IMR-90 (cell line): Measurements from ENCODE around the gene CLCF1. TPM values are rescaled to one million over a fixed set of nuclear protein-coding genes. Genes with fewer than 3 reads are reported as not detected.

ENCODE experiments used
- ATAC-seq: fragments of 200-7000 bp; cut with Tn5 transposase; 2 replicates; pipeline ENCODE4 v1.9.1; 2020; ENCODE audit warnings: low read depth, mild to moderate bottlenecking, moderate library complexity
- BruUV-seq: library from RNA; stranded (reverse); fragments of 400-500 nt; replicated peaks from 2 replicates; lab custom pipeline; 2021; lab: Mats Ljungman, UMichigan
- CTCF ChIA-PET: fragments of 300-600 bp; formaldehyde crosslinking; extraction: SDS; loops from one replicate; lab custom pipeline; 2021; ENCODE audit warnings: antibody characterized with exemption; lab: Yijun Ruan, JAX
- POLR2A ChIA-PET: fragments of 300-600 bp; sonication (Branson Sonifier 250); formaldehyde crosslinking; loops from one replicate; lab custom pipeline; 2022; ENCODE audit warnings: antibody characterized with exemption; ENCODE audit not compliant: unreplicated experiment; lab: Charles Lee
- DNase-seq: peaks from one replicate; pipeline ENCODE4 v3.0.0; 2013
- H2AFZ ChIP-seq: replicated peaks from 2 replicates; pipeline ENCODE3; 2013; ENCODE audit warnings: low read length, mild to moderate bottlenecking; ENCODE audit not compliant: poor library complexity
- H2AK5ac ChIP-seq: 2 replicates; pipeline ENCODE4 v1.6.1; 2013; ENCODE audit warnings: low read depth, low read length, inconsistent platforms
- H2AK9ac ChIP-seq: replicated peaks from 2 replicates; pipeline ENCODE3; 2013; ENCODE audit warnings: mild to moderate bottlenecking, low read depth, low read length, moderate library complexity; ENCODE audit not compliant: poor library complexity
- H2BK120ac ChIP-seq: 2 replicates; pipeline ENCODE4 v1.6.1; 2013; ENCODE audit warnings: low read depth, low read length, inconsistent platforms
- H2BK15ac ChIP-seq: 3 replicates; pipeline ENCODE4 v1.6.1; 2013; ENCODE audit warnings: low read depth, low read length, inconsistent platforms
- H2BK20ac ChIP-seq: 2 replicates; pipeline ENCODE4 v1.6.1; 2013; ENCODE audit warnings: low read depth, mild to moderate bottlenecking, inconsistent platforms, low read length, moderate library complexity
- H2BK5ac ChIP-seq: 2 replicates; pipeline ENCODE4 v1.6.1; 2013; ENCODE audit warnings: mild to moderate bottlenecking, low read depth, low read length, inconsistent platforms; ENCODE audit not compliant: poor library complexity, severe bottlenecking
- H3K14ac ChIP-seq: replicated peaks from 2 replicates; pipeline ENCODE4 v1.6.1; 2013; ENCODE audit warnings: low read depth, low read length, inconsistent platforms
- H3K18ac ChIP-seq: 2 replicates; pipeline ENCODE4 v1.6.1; 2013; ENCODE audit warnings: low read depth, low read length, control low read depth
- H3K23ac ChIP-seq: 2 replicates; pipeline ENCODE4 v1.6.1; 2013; ENCODE audit warnings: low read depth, low read length, inconsistent platforms
- H3K27ac ChIP-seq: 2 replicates; pipeline ENCODE4 v1.5.1; 2013; ENCODE audit warnings: mild to moderate bottlenecking, control low read depth, low read length; ENCODE audit not compliant: insufficient read depth
- H3K27me3 ChIP-seq: 2 replicates; pipeline ENCODE4 v1.6.1; 2013; ENCODE audit warnings: low read length; ENCODE audit not compliant: control insufficient read depth, insufficient read depth
- H3K36me3 ChIP-seq: 2 replicates; pipeline ENCODE4 v1.6.1; 2013; ENCODE audit warnings: low read length, mixed read lengths; ENCODE audit not compliant: control insufficient read depth, insufficient read depth
- H3K4ac ChIP-seq: 2 replicates; pipeline ENCODE4 v1.6.1; 2013; ENCODE audit warnings: low read depth, low read length, inconsistent platforms
- H3K4me1 ChIP-seq: 2 replicates; pipeline ENCODE4 v1.6.1; 2013; ENCODE audit warnings: low read length, mixed read lengths; ENCODE audit not compliant: control insufficient read depth, insufficient read depth
- H3K4me2 ChIP-seq: 2 replicates; pipeline ENCODE4 v1.6.1; 2013; ENCODE audit warnings: low read depth, mild to moderate bottlenecking, control low read depth, low read length, moderate library complexity
- H3K4me3 ChIP-seq: 2 replicates; pipeline ENCODE4 v1.5.1; 2013; ENCODE audit warnings: low read depth, mild to moderate bottlenecking, control low read depth, low read length, moderate library complexity; ENCODE audit not compliant: insufficient read depth
- H3K56ac ChIP-seq: 2 replicates; pipeline ENCODE4 v1.6.1; 2013; ENCODE audit warnings: low read length, inconsistent platforms; ENCODE audit not compliant: insufficient read depth; ENCODE audit errors: extremely low read depth
- H3K79me1 ChIP-seq, 2 experiments: 2 replicates each; pipeline ENCODE4 v1.6.1; 2013; ENCODE audit warnings: low read length in 2 of 2, inconsistent platforms in 1 of 2, low read depth in 1 of 2
- H3K9ac ChIP-seq: 2 replicates; pipeline ENCODE4 v1.6.1; 2013; ENCODE audit warnings: low read depth, low read length, control low read depth
- H3K9me1 ChIP-seq: 2 replicates; pipeline ENCODE4 v1.6.1; 2013; ENCODE audit warnings: low read length, inconsistent platforms; ENCODE audit not compliant: insufficient read depth
- H3K9me3 ChIP-seq: 2 replicates; pipeline ENCODE4 v1.6.1; 2013; ENCODE audit warnings: low read length; ENCODE audit not compliant: control insufficient read depth, insufficient read depth
- H4K20me1 ChIP-seq: 2 replicates; pipeline ENCODE4 v1.6.1; 2013; ENCODE audit warnings: low read length, inconsistent platforms; ENCODE audit not compliant: insufficient read depth
- H4K5ac ChIP-seq: 2 replicates; pipeline ENCODE4 v1.6.1; 2013; ENCODE audit warnings: mild to moderate bottlenecking, low read depth, low read length, control low read depth
- H4K8ac ChIP-seq, 2 experiments: 2 replicates each; pipeline ENCODE4 v1.6.1; 2013; ENCODE audit warnings: low read depth in 2 of 2, low read length in 2 of 2, control low read depth in 1 of 2, inconsistent platforms in 1 of 2
- H4K91ac ChIP-seq: 2 replicates; pipeline ENCODE4 v1.6.1; 2013; ENCODE audit warnings: low read depth, low read length, inconsistent platforms; ENCODE audit not compliant: insufficient read depth
- CEBPB ChIP-seq: IDR thresholded peaks from 2 replicates; pipeline ENCODE4 v1.6.1; 2012; ENCODE audit warnings: low read depth, low read length, improper control_type of control experiment
- CHD1 ChIP-seq: IDR thresholded peaks from 2 replicates; pipeline ENCODE4 v1.6.1; 2012; ENCODE audit warnings: low read depth, low read length, improper control_type of control experiment
- FOS ChIP-seq: fragments of 150-350 bp; IDR thresholded peaks from 2 replicates; pipeline ENCODE4 v1.6.1; 2016; ENCODE audit warnings: low read depth, low read length
- MAFK ChIP-seq: IDR thresholded peaks from 2 replicates; pipeline ENCODE4 v1.6.1; 2012; ENCODE audit warnings: low read depth, low read length, improper control_type of control experiment
- MAZ ChIP-seq: IDR thresholded peaks from 2 replicates; pipeline ENCODE4 v1.6.1; 2012; ENCODE audit warnings: low read depth, mild to moderate bottlenecking, low read length, improper control_type of control experiment, moderate library complexity, borderline replicate concordance
- NFE2L2 ChIP-seq: fragments of 150-350 bp; IDR thresholded peaks from 2 replicates; pipeline ENCODE4 v1.6.1; 2016; ENCODE audit warnings: low read depth, mild to moderate bottlenecking, low read length
- POLR2A ChIP-seq: IDR thresholded peaks from 2 replicates; pipeline ENCODE4 v1.6.1; 2012; ENCODE audit warnings: mild to moderate bottlenecking, low read depth, low read length
- RAD21 ChIP-seq: IDR thresholded peaks from 2 replicates; pipeline ENCODE4 v1.6.1; 2012; ENCODE audit warnings: low read length, improper control_type of control experiment
- RCOR1 ChIP-seq: IDR thresholded peaks from 2 replicates; pipeline ENCODE4 v1.6.1; 2012; ENCODE audit warnings: mild to moderate bottlenecking, low read length, improper control_type of control experiment; ENCODE audit not compliant: insufficient replicate concordance
- RFX5 ChIP-seq: IDR thresholded peaks from 2 replicates; pipeline ENCODE4 v1.8.0; 2012; ENCODE audit warnings: low read depth, mild to moderate bottlenecking, low read length, moderate library complexity
- WGBS, 2 experiments: methylation state at CpG; one replicate each; pipeline versions ENCODE4 v1.1.5 to v1.1.7; 2013; ENCODE audit warnings: missing lambda C conversion rate in 2 of 2; ENCODE audit not compliant: insufficient read length in 1 of 2; ENCODE audit errors: extremely low coverage in 2 of 2; 5-methylcytosine and 5-hydroxymethylcytosine counted together
- dilution Hi-C: fragments of 300-500 bp; cut with HindIII; formaldehyde crosslinking; loops from one replicate; pipeline ENCODE4 v1.14.3; 2018; ENCODE audit warnings: low sequenced_read_pairs; ENCODE audit not compliant: unreplicated experiment
- in situ Hi-C: fragments of 300-500 bp; cut with MboI; formaldehyde crosslinking; loops from 3 replicates; pipeline ENCODE4 v1.14.3; 2019; ENCODE audit warnings: low sequenced_read_pairs, inconsistent platforms, mixed read lengths
- intact Hi-C: fragments of 100-400 bp; cut with micrococcal nuclease; formaldehyde crosslinking; loops from 2 replicates; pipeline ENCODE4 v1.10.0; 2022
- polyA plus RNA-seq, 3 experiments: library from polyadenylated mRNA; depleted of rRNA; stranded (reverse); fragments of >200 nt; gene quantifications; 2 replicates each; pipeline ENCODE4 v1.2.3, GENCODE V29; 2012; ENCODE audit warnings: low replicate concordance in 1 of 3
- total RNA-seq: library from RNA; depleted of rRNA; stranded (reverse); fragments of >200 nt; gene quantifications from 2 replicates; pipeline ENCODE4 v1.2.3, GENCODE V29; 2012
- TF ChIP-seq, protein P1 (sequence below): conservative IDR thresholded peaks from 2 replicates; pipeline ENCODE4 v1.5.1; 2012; ENCODE audit warnings: mild to moderate bottlenecking, low read depth, low read length, improper control_type of control experiment
- TF ChIP-seq, protein P2 (sequence below): fragments of 150-350 bp; IDR thresholded peaks from 2 replicates; pipeline ENCODE4 v1.6.1; 2017; ENCODE audit warnings: mild to moderate bottlenecking, antibody characterized with exemption, low read length, low read depth
- TF ChIP-seq, protein P3 (sequence below): fragments of 150-350 bp; IDR thresholded peaks from 2 replicates; pipeline ENCODE4 v1.6.1; 2016; ENCODE audit warnings: low read depth, mild to moderate bottlenecking, low read length, moderate library complexity, borderline replicate concordance

The CLCF1 gene
- total and polyA plus RNA-seq, 2 of the 4 experiments (the other 2 are of a cell fraction), result 5.6 to 27.8 TPM

DNA sequence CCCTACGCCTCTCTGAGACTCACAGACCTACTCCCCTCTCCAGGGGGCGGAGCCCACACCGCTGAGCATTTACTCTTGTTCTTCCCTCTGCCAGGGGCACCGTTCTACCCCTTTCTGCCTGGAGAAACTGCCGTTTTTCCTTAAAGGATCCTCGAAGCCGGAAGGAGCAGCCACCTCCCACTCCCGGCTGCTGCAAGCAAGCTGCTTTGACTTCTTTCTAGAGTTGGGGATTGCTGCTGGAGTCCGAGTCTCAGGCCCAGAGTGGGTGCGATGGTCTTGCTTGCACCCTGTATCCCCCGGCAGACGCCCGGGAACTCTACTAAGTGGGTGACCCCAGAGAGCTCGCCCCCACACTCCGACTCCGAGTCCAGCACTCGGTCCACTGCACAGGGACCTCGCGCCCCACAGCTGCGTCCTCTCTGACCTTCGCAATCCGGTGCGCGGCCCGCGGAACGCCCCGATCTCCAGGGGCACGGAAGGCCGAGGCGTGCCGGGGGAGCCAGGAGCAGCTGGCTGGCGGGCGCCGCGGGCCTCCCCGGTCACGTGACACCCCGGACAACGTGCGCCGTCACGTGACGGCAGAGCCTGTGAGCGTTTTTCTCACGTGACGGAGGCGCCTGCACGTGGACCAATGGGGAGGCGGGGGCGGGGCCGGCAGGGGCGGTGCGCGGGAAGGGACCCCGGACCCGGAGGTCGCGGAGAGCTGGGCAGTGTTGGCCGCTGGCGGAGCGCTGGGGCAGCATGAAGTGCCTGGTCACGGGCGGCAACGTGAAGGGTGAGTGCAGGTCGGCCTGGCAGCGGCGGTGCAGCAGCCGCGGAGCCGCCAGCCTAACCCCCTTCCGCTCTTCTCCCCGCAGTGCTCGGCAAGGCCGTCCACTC is 18.1 kb upstream of the CLCF1 start, which contains the start of gene RAD9A:
Gene RAD9A, plus strand, starts transcription at position 683 of the 879 bp plus-strand sequence. Its CDS starts 59 bp downstream, at position 742.
- BruUV-seq, result no TSS peak
- ATAC-seq (peak; percentile 86), DNase-seq (peak; percentile 91)
- Histone ChIP-seq H4K91ac (peak within 1 kb of the TSS; percentile 87), H3K4me1 (peaks cover 3% of the 10 kb centered on the region), H3K18ac (peak within 1 kb of the TSS; percentile 54; the same call in 1 of the 2 replicates), H3K23ac (peak within 1 kb of the TSS; percentile 71), H3K56ac (peak within 1 kb of the TSS; percentile 79), H3K27me3 (no peaks in the 10 kb centered on the region; the same call in 1 of the 2 replicates), H3K14ac (peak within 1 kb of the TSS; percentile 88), H3K9me1 (no peaks in the 10 kb centered on the region; the same call in 1 of the 2 replicates), H3K27ac (peak within 1 kb of the TSS; percentile 92), H3K9ac (peak within 1 kb of the TSS; percentile 86), H3K9me3 (no peaks in the 10 kb centered on the region), H3K4me2 (peak within 1 kb of the TSS; percentile 90), H2AFZ (peak within 1 kb of the TSS; percentile 99), H2BK20ac (no peak within 1 kb of the TSS), H2BK15ac (no peak within 1 kb of the TSS; the same call in 2 of the 3 replicates), H3K4ac (peak within 1 kb of the TSS; percentile 90), H2AK5ac (peak within 1 kb of the TSS; percentile 61), H2BK120ac (peak within 1 kb of the TSS; percentile 53), H3K79me1 (peaks cover 10 to 30% of the 10 kb centered on the region in 2 experiments; a peak in 3 of 4 replicates), H2AK9ac (peak within 1 kb of the TSS; percentile 99), H4K8ac (peak within 1 kb of the TSS; percentile 83 to 85; a peak in 3 of 4 replicates), H4K5ac (peak within 1 kb of the TSS; percentile 63; the same call in 1 of the 2 replicates), H4K20me1 (peaks cover 5% of the 10 kb centered on the region; the same call in 1 of the 2 replicates), H2BK5ac (peak within 1 kb of the TSS; percentile 74), H3K36me3 (peaks cover 8% of the 10 kb centered on the region; the same call in 1 of the 2 replicates), H3K4me3 (peak within 1 kb of the TSS; percentile 93)
- intact Hi-C loops (no loop called here), in situ Hi-C loops (no loop called here), dilution Hi-C loops (no loop called here)
- WGBS, 2 experiments, result 2% methylated on average over 34 of the region's 75 CpGs; no CpG with 5 or more reads in 1 of the 2 experiments
- ChIA-PET POLR2A (interaction anchor here (0.6 to 1.3 kb wide), 3 partner anchors 11 to 536 kb away, joined by 3 to 5 read pairs (median 3); no protein-coding TSS in a partner anchor), CTCF (interaction anchor here (0.5 to 1.2 kb wide), 3 partner anchors 9 to 105 kb away, joined by 3 to 8 read pairs (median 4); no protein-coding TSS in a partner anchor)
- TF ChIP-seq NFE2L2 (no peak), POLR2A (peak; percentile 17; the same call in 1 of the 2 replicates), MAZ (no peak; the same call in 1 of the 2 replicates), CEBPB (no peak), RCOR1 (no peak), RAD21 (no peak), RFX5 (no peak), FOS (peak; percentile 100), CHD1 (no peak), MAFK (no peak)
- TF ChIP-seq, protein P1, sequence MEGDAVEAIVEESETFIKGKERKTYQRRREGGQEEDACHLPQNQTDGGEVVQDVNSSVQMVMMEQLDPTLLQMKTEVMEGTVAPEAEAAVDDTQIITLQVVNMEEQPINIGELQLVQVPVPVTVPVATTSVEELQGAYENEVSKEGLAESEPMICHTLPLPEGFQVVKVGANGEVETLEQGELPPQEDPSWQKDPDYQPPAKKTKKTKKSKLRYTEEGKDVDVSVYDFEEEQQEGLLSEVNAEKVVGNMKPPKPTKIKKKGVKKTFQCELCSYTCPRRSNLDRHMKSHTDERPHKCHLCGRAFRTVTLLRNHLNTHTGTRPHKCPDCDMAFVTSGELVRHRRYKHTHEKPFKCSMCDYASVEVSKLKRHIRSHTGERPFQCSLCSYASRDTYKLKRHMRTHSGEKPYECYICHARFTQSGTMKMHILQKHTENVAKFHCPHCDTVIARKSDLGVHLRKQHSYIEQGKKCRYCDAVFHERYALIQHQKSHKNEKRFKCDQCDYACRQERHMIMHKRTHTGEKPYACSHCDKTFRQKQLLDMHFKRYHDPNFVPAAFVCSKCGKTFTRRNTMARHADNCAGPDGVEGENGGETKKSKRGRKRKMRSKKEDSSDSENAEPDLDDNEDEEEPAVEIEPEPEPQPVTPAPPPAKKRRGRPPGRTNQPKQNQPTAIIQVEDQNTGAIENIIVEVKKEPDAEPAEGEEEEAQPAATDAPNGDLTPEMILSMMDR, result no peak
- TF ChIP-seq, protein P2, sequence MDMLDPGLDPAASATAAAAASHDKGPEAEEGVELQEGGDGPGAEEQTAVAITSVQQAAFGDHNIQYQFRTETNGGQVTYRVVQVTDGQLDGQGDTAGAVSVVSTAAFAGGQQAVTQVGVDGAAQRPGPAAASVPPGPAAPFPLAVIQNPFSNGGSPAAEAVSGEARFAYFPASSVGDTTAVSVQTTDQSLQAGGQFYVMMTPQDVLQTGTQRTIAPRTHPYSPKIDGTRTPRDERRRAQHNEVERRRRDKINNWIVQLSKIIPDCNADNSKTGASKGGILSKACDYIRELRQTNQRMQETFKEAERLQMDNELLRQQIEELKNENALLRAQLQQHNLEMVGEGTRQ, result peak; percentile 100
- TF ChIP-seq, protein P3, sequence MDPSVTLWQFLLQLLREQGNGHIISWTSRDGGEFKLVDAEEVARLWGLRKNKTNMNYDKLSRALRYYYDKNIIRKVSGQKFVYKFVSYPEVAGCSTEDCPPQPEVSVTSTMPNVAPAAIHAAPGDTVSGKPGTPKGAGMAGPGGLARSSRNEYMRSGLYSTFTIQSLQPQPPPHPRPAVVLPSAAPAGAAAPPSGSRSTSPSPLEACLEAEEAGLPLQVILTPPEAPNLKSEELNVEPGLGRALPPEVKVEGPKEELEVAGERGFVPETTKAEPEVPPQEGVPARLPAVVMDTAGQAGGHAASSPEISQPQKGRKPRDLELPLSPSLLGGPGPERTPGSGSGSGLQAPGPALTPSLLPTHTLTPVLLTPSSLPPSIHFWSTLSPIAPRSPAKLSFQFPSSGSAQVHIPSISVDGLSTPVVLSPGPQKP, result no peak
